HG02588 (cell line): ENCODE results near the gene POU4F3.

Experiments used
- ATAC-seq: cut with Tn5 transposase; IDR thresholded peaks from one replicate; pipeline ENCODE4 v1.9.1; 2021; ENCODE audit warnings: mild to moderate bottlenecking, moderate library complexity; ENCODE audit not compliant: unreplicated experiment

The POU4F3 gene

GRCh38 chr5:146339715-146340259, 1.1 kb downstream of the POU4F3 start:
- no peak for ATAC-seq

- ATAC-seq: no peak
Observed at GRCh38 chr5:146340260-146341081, 1.8 kb downstream of the POU4F3 start.

GRCh38 chr5:146341854-146342253, 3.2 kb downstream of the POU4F3 start:
- no peak for ATAC-seq

GRCh38 chr5:146342519-146342881, 3.9 kb downstream of the POU4F3 start:
- ATAC-seq: no peak

- ATAC-seq: no peak
Observed at GRCh38 chr5:146342882-146343865, 4.5 kb downstream of the POU4F3 start.

- ATAC-seq: no peak
Observed at GRCh38 chr5:146344155-146345118, 5.8 kb downstream of the POU4F3 start.

GRCh38 chr5:146345240-146345577, 6.6 kb downstream of the POU4F3 start:
- ATAC-seq: no peak

GRCh38 chr5:146345578-146346366, 7.1 kb downstream of the POU4F3 start:
- ATAC-seq: no peak

GRCh38 chr5:146357126-146357525, 18.5 kb downstream of the POU4F3 start:
- ATAC-seq: no peak

GRCh38 chr5:146359836-146360235, 21.2 kb downstream of the POU4F3 start:
- no peak for ATAC-seq

- ATAC-seq: no peak
Observed at GRCh38 chr5:146363161-146363874, 24.7 kb downstream of the POU4F3 start.

GRCh38 chr5:146365618-146366017, 27.0 kb downstream of the POU4F3 start:
- ATAC-seq: no peak

- ATAC-seq: no peak
Observed at GRCh38 chr5:146366904-146367303, 28.3 kb downstream of the POU4F3 start.

- no peak for ATAC-seq
Observed at GRCh38 chr5:146368137-146368536, 29.5 kb downstream of the POU4F3 start.

- no peak for ATAC-seq
Observed at GRCh38 chr5:146369691-146370090, 31.1 kb downstream of the POU4F3 start.

- no peak for ATAC-seq
Observed at GRCh38 chr5:146376821-146377220, 38.2 kb downstream of the POU4F3 start.

- no peak for ATAC-seq
Observed at GRCh38 chr5:146378986-146379385, 40.3 kb downstream of the POU4F3 start.

- no peak for ATAC-seq
Observed at GRCh38 chr5:146380714-146381113, 42.1 kb downstream of the POU4F3 start.

GRCh38 chr5:146388386-146388785, 49.7 kb downstream of the POU4F3 start:
- ATAC-seq: no peak
